ENCODE data around the gene IL22RA1.

The IL22RA1 gene

DNA sequence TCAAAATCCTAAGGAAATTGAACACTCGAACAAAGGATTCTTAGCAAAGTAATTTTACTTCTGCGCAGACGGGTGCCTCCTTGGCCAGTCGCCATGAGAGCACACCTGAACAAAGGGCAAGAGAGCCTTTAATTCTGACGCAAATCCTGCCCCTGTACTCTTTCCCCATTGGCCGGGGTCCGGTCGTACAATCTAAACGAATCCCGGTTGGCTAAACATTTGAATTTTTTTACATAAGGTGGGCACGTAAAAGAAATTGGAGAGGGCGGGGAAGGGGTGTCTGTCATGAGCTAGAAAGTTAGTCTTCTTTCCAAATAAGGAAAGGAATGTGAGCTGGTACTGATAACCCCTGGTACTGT lies 8.2 kb upstream of the IL22RA1 start:
- Histone ChIP-seq H3K36me3 (peaks cover 0 to 14% (median 8%) of the 10 kb centered on the region in 11 experiments; a peak in 11 of 22 replicates), H3K9ac (no peak overlapping the region; a peak in 1 of 22 replicates), H3K9me3 (replicated peaks in 1 of 11) (no peaks in the 10 kb centered on the region), H3K27me3 (peaks cover 12 to 32% (median 24%) of the 10 kb centered on the region in 11 experiments), H3K4me2 (peak overlapping the region in 10 of 11 experiments; percentile 59 to 97 (median 74); a peak in 14 of 22 replicates), H3K4me1 (peaks cover 10 to 35% (median 18%) of the 10 kb centered on the region in 10 experiments; a peak in 19 of 20 replicates), H3K4me3 (no peak overlapping the region), H3K27ac (no peak overlapping the region), H4K20me1 (peaks cover 0 to 6% (median 0%) of the 10 kb centered on the region in 11 experiments; a peak in 3 of 22 replicates)
- no peak for TF ChIP-seq Cebpa-rat (IDR thresholded peaks at IDR 0.05)

DNA sequence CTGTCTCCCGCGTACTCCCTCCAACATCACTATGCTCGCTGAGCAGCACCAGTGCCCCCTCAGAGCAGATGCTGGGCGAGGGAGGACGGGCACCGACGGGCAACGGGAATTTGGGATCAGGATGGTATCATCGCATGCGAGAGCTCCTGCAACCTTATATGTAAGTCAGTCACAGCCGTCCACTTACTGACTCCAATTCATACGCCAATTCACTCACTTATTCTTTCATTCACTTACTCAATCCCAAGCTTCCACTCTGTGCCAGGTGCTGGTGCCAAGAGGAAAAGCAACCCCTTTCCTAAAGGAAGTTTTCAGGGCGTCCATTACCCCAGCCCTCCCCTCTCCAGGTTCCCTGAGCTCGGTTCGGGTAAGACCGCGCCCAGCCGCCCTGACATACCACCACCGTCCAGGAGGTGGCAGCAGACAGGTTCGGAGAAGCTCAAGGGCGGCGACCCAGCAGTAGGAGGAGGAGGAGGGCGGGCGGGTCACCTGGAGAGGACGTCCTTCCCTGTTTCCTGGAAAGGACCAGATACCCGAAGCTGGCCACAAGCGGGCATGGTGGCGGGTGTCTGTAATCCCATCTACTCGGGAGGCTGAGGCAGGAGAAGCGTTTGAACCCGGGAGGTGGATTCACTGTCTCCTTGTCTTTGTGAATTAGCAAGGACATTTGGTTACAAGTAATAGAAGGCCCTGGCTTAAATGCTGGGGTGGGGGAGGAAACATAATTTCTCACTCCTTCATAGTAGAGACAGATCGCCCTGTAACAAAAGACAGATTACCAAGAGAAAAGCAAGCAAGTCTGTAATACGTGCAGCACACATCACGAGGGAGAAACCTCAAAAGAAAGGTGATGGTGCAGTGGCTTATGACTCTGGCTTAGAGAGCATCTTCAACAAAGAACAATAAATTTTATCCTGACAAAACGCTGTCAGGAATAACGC lies 7.6 kb upstream of the IL22RA1 start:
- peaks cover 12 to 32% (median 24%) of the 10 kb centered on the region in 11 experiments for H3K27me3 ChIP-seq
- H3K4me3 ChIP-seq = peak overlapping the region in 5 of 10 experiments; percentile 25 to 52 (median 37); a peak in 8 of 20 replicates
- no peaks in the 10 kb centered on the region for H3K9me3 ChIP-seq (replicated peaks in 1 of 11)
- peak overlapping the region in 9 of 11 experiments; percentile 12 to 61 (median 36); a peak in 12 of 22 replicates for H3K9ac ChIP-seq
- H4K20me1 ChIP-seq = no peaks in the 10 kb centered on the region; a peak in 1 of 22 replicates
- TF ChIP-seq Cebpa-rat (IDR thresholded peaks at IDR 0.05) = no peak
- peaks cover 0 to 7% (median 1%) of the 10 kb centered on the region in 11 experiments; a peak in 8 of 22 replicates for H3K36me3 ChIP-seq
- H3K4me1 ChIP-seq = peaks cover 10 to 41% (median 22%) of the 10 kb centered on the region in 10 experiments
- peak overlapping the region in 4 of 11 experiments; percentile 20 to 62 (median 37); a peak in 5 of 22 replicates for H3K27ac ChIP-seq
- H3K4me2 ChIP-seq = peak overlapping the region; percentile 59 to 97 (median 75)

DNA sequence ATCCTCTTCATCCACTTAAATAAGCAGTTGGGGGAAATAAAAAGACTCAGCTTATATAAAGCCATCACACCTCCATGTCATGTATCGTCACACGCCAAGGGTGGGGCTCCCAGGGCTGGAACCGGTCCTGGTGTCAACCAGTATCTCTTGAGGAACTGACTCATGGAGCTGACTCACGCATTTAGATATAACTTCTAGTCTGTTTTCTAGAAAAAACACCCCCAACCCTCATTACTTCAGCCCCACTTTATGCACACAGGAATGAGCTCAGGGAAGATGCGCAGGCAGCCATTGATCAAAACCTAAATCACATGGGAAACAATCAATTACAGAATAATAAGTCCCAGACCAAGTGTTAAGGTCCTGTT lies 6.9 kb upstream of the IL22RA1 start:
- H3K4me3 ChIP-seq = peak overlapping the region in 4 of 10 experiments; percentile 36 to 52 (median 44); a peak in 7 of 20 replicates

DNA sequence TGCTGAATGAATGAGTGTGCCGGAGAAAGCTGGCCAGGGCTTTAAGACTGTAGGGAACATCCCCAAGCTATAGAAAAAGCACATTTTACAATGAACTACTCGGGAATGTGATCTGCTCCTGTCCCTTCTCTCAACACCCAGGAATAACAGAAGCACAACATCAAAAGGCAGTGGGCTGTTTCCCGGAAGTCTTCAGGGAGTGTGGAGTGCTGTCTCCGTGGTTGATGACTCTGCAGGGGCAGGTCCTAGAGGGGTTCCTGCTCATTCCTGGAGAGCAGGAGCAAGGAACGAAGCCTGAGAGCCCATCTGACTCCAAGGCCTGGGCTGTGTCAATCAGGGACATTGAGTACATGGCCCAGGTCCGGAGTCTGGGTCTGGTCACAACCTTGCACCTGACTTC lies 4.9 kb upstream of the IL22RA1 start:
- no peak for TF ChIP-seq Cebpa-rat (IDR thresholded peaks at IDR 0.05)
- no peak overlapping the region for H3K27ac ChIP-seq
- H3K9me3 ChIP-seq (replicated peaks in 1 of 11) = peaks cover 0 to 11% (median 8%) of the 10 kb centered on the region in 11 experiments; a peak in 12 of 22 replicates
- H3K9ac ChIP-seq = no peak overlapping the region
- no peak overlapping the region for H3K4me2 ChIP-seq
- peaks cover 10 to 63% (median 43%) of the 10 kb centered on the region in 10 experiments for H3K4me1 ChIP-seq
- no peaks in the 10 kb centered on the region for H4K20me1 ChIP-seq
- no peaks in the 10 kb centered on the region for H3K36me3 ChIP-seq
- H3K27me3 ChIP-seq = peaks cover 12 to 32% (median 24%) of the 10 kb centered on the region in 11 experiments
- no peak overlapping the region for H3K4me3 ChIP-seq

More for the DNA sequence above, 6.9 kb upstream of the IL22RA1 start:
- peaks cover 10 to 47% (median 27%) of the 10 kb centered on the region in 10 experiments for H3K4me1 ChIP-seq
- peaks cover 0 to under 1% (median 0%) of the 10 kb centered on the region in 11 experiments; a peak in 4 of 22 replicates for H3K36me3 ChIP-seq
- H3K27me3 ChIP-seq = peaks cover 12 to 32% (median 24%) of the 10 kb centered on the region in 11 experiments
- TF ChIP-seq Cebpa-rat (IDR thresholded peaks at IDR 0.05) = no peak
- peak overlapping the region in 4 of 11 experiments; percentile 20 to 62 (median 37); a peak in 5 of 22 replicates for H3K27ac ChIP-seq
- no peaks in the 10 kb centered on the region for H4K20me1 ChIP-seq
- peak overlapping the region; percentile 59 to 97 (median 75) for H3K4me2 ChIP-seq
- peaks cover 0 to 5% (median 4%) of the 10 kb centered on the region in 11 experiments; a peak in 12 of 22 replicates for H3K9me3 ChIP-seq (replicated peaks in 1 of 11)
- H3K9ac ChIP-seq = peak overlapping the region in 7 of 11 experiments; percentile 12 to 61 (median 39); a peak in 9 of 22 replicates

DNA sequence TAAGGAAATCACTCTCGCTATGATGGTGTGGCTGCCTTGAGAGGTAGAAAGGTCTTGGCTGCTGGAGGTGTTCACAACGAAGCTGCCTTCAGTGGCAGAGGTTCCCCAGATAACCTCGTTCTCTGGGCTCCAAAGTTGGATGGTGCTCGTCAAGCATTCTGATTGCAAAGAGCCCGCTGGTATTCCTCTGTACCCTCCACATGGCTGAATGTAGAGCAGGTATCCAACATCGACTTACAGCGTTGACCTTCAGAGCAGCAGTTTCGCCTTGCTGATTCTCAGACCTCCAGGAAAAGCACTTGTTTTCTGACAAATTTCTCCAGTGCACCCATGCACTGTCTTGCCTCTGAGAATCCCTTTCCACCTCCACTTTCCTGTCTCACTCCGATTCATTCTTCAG lies 4.3 kb upstream of the IL22RA1 start:
- H3K4me3 ChIP-seq = no peak overlapping the region
- peaks cover 12 to 29% (median 21%) of the 10 kb centered on the region in 11 experiments for H3K27me3 ChIP-seq
- TF ChIP-seq Cebpa-rat (IDR thresholded peaks at IDR 0.05) = no peak
- H4K20me1 ChIP-seq = no peaks in the 10 kb centered on the region
- no peak overlapping the region for H3K4me2 ChIP-seq
- no peak overlapping the region for H3K27ac ChIP-seq
- no peak overlapping the region for H3K9ac ChIP-seq
- peaks cover 0 to 11% (median 8%) of the 10 kb centered on the region in 11 experiments; a peak in 12 of 22 replicates for H3K9me3 ChIP-seq (replicated peaks in 1 of 11)
- H3K36me3 ChIP-seq = no peaks in the 10 kb centered on the region
- peaks cover 10 to 63% (median 43%) of the 10 kb centered on the region in 10 experiments for H3K4me1 ChIP-seq

DNA sequence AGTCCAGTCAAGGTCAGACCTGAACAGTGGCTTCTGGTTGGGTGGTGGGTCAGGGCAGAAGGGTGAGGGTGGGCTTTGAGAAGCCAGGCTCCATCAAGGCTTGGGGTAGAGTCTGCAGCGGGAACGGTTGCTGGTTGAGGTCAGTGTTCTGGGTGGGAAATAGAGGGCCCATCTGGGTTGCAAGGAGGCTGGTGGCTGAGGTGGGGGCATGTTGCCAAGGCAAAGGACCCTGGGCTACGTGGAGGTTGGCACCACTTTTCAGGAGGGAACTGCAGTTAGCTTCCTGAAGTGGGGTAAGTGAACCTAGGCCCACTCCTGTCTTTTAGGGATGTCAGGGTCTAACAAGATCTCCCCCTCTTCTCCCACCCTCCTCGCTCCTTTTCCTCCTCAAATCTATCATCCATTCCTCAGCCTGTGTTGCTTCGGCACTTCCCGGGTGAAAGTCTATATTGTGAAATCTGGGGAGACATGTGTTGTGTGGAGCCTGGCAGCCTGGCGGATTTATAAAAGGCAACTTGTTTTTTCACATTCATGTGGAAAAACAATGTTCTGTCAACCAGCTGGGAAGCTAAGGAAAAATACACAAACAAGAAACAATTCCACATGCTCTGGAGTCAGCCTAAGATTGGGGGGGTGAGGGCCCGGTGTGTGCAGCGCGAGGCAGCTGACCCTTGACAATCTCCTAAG lies 1.5 kb downstream of the IL22RA1 start:
- Histone ChIP-seq H3K4me2 (no peak overlapping the region), H3K9me3 (replicated peaks in 1 of 11) (peaks cover 6 to 27% (median 15%) of the 10 kb centered on the region in 11 experiments; a peak in 18 of 22 replicates), H3K36me3 (no peaks in the 10 kb centered on the region), H3K27me3 (no peaks in the 10 kb centered on the region), H3K27ac (no peak overlapping the region), H3K4me3 (no peak overlapping the region), H3K4me1 (peaks cover 0 to 33% (median 26%) of the 10 kb centered on the region in 10 experiments; a peak in 17 of 20 replicates), H3K9ac (no peak overlapping the region), H4K20me1 (no peaks in the 10 kb centered on the region)
- no peak for TF ChIP-seq Cebpa-rat (IDR thresholded peaks at IDR 0.05)

DNA sequence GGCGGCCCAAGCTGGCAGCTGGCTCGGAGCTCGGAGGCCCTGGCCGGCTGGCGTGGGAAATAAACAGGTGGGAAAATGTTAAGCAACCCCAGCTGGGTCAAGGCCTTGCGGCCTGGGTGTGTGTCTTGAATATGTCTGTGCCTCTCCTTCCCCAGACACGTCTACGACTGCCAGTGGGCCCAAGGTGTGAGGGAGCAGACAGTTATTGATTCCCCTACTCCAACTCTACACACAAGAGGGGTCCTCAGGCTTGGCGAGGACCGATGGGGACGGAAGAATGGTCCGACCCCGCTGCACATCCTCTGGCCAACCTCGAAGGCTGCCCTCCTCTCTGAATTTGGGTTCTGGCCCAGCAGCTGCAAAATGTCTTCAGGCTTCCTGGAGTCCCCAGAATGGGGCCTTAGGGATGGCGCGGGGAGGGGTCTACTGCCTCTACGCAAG lies 2.2 kb downstream of the IL22RA1 start:
- TF ChIP-seq Cebpa-rat (IDR thresholded peaks at IDR 0.05) = no peak
- H3K27me3 ChIP-seq = no peaks in the 10 kb centered on the region
- peaks cover 8 to 34% (median 22%) of the 10 kb centered on the region in 11 experiments for H3K9me3 ChIP-seq (replicated peaks in 1 of 11)
- no peak overlapping the region for H3K9ac ChIP-seq
- H3K4me1 ChIP-seq = peaks cover 0 to 36% (median 25%) of the 10 kb centered on the region in 10 experiments; a peak in 17 of 20 replicates
- no peak overlapping the region for H3K4me2 ChIP-seq
- no peak overlapping the region for H3K4me3 ChIP-seq
- no peak overlapping the region for H3K27ac ChIP-seq
- H4K20me1 ChIP-seq = no peaks in the 10 kb centered on the region
- H3K36me3 ChIP-seq = no peaks in the 10 kb centered on the region

DNA sequence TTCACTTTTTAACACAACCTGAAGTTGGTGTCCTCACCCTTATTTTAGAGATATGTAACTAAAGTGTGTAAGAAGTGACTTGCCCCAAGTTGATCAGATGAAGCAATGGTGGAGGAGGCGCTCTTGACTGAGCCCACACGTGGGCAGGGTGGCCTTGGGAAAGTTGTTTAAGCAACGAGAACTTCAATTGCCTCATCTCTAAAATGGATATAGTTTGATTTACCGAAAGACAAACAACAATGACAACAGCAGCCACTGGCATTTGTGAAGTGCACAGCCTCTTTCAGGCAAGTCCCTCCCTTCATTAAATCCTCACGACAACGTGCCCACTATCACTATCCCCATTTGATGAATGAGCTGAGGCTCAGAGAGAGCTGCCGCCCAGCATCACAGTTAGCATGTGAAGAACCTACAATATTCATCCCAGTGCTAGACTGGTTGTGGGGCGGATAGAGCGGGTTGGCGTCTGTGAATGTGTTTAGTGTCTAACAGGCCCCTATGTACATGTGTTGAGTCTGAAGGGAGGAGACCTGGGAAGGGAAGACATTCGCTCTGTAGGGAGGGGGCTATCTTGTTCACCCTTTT lies 3.0 kb downstream of the IL22RA1 start:
- Histone ChIP-seq H3K27ac (no peak overlapping the region), H3K4me2 (no peak overlapping the region), H3K27me3 (no peaks in the 10 kb centered on the region), H4K20me1 (no peaks in the 10 kb centered on the region), H3K4me3 (no peak overlapping the region), H3K4me1 (peaks cover 0 to 28% (median 18%) of the 10 kb centered on the region in 10 experiments; a peak in 17 of 20 replicates), H3K9me3 (replicated peaks in 1 of 11) (peaks cover 15 to 40% (median 27%) of the 10 kb centered on the region in 11 experiments), H3K9ac (no peak overlapping the region), H3K36me3 (no peaks in the 10 kb centered on the region)
- TF ChIP-seq Cebpa-rat (IDR thresholded peaks at IDR 0.05) = no peak

Data from BLaER1 treated with 17β-estradiol and CSF1 and Interleukin-3, amounts not matched to agents 10 nM and 100 nM (cell line).